GM21360 (cell line): ENCODE data around the gene CALR3.

ENCODE experiments used
- ATAC-seq: cut with Tn5 transposase; IDR thresholded peaks from one replicate; pipeline ENCODE4 v1.9.1; 2021; ENCODE audit warnings: mild to moderate bottlenecking, moderate library complexity; ENCODE audit not compliant: unreplicated experiment

The CALR3 gene

DNA sequence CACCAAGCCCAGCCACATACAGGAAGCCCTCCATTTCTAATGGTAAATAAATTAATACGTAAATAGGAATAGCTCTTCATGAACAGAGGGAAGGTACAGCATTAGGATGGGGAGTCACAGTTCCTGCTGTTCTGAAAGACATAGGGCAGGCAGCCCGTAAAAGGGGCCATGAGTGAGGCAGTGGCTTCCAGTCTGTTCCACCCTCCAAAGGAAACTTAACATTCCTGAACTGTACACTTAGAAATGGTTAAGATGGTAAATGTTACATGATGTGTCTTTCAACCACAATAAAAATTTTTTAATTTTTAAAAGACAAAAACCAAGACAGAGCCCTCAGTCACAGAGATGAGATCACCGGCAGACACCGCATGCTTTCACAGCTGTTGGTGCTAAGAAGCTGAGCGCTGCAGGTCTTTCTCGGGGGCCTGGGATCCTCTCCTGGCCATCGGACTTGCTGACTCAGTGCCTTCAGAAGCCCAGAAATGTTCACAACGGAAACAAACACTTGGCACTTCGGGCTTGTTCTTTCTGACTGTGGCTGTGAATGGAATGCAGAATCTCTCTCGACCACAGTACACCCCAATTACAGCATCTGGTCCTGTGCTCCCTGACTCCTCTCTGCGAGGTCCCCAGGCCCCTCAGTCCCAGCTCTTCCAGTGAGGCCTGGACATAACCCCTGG is 60.6 kb downstream of the CALR3 start:
- no peak for ATAC-seq

DNA sequence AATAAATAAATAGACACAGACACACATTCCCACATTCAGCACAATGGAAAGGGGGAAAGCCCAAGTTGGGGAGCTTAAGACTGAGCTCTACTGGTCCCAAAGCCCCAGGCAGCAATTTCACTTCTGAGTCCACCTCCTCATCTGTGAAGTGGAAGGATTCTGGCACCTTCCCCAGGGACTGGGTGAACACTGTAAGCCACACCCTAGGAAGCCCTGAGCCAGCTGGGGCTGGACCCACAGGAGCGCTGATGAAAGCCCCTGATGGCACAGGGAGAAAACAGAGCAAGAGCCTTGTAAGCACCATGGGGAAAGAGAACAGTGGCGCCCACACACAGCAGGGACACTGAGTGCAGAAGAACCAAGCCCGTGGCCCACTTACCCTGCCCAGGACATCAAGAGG is 62.0 kb downstream of the CALR3 start:
- ATAC-seq = no peak

DNA sequence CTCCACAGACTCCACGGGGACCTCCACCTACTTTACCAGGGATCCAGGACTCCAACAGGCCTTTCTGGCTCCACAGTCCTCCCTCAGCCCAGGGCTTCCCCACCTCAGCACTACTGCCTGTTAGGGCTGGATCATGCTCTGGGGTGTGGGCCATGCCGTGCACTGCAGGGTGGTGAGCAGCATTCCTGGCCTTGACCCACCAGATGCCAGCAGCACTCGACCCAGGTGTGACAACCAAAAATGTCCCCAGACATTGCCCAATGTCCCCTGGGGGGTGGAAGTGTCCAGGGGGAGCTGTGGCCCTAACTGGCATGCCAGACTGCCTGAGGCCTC is 66.2 kb downstream of the CALR3 start:
- ATAC-seq = no peak

DNA sequence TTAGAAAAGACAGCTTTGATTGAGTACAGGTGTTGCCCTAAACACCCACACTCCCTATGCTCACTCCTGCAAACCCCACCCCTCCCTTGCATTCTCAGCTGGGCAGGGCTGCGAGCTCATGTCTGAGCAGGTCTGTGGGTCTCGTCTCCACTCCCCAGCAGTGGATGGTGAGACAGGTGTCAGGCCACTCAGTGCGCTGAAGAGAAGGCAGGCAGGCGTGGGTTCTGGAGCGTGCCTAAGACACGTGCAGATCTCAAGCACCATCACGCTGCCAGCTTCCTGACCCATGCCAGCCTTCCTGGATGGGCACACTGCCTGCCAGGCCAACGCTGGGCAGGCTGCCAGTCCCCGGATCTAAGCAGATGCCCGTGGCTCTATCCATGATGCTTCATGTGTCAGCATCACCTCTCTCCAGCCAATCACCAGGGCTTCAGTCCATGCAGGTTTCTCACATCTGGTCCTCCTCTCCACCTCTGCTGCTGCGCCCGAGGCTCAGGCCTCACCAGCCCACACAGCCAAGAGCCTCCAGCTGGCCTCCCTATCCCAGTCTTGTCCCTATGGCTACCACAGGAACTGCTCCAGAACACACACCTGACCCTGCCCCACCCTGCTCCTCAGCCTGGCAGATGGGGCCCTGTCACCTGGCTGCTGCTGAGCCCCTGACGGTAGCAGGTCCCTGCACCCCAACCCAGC is 66.8 kb downstream of the CALR3 start:
- no peak for ATAC-seq
